Urinary bladder (tissue), 4 donors: ENCODE data around the gene MAT1A. TPM values are rescaled to one million over a fixed set of nuclear protein-coding genes. Genes with fewer than 3 reads are reported as not detected.

Experiments used
- DNase-seq: peaks from one replicate; pipeline ENCODE4 v3.0.0-alpha.2; 2015; ENCODE audit errors: extremely low spot score
- H3K27ac ChIP-seq: one replicate; pipeline ENCODE4 v1.5.1; 2013; ENCODE audit warnings: low read depth, mild to moderate bottlenecking, moderate library complexity
- H3K36me3 ChIP-seq: one replicate; pipeline ENCODE4 v1.6.1; 2013; ENCODE audit warnings: mild to moderate bottlenecking, moderate library complexity; ENCODE audit not compliant: insufficient read depth
- H3K4me1 ChIP-seq: one replicate; pipeline ENCODE4 v1.6.1; 2013; ENCODE audit warnings: mild to moderate bottlenecking, moderate library complexity; ENCODE audit not compliant: insufficient read depth
- H3K4me3 ChIP-seq: one replicate; pipeline ENCODE4 v1.5.1; 2013; ENCODE audit warnings: low read depth, low read length
- WGBS: extraction: QIAGEN DNeasy Blood & Tissue Kit; methylation state at CpG from one replicate; pipeline ENCODE4 v1.1.7; 2013; 5-methylcytosine and 5-hydroxymethylcytosine counted together
- polyA plus RNA-seq: library from polyadenylated mRNA; stranded (reverse); fragments of 200-250 nt; gene quantifications from one replicate; pipeline ENCODE4 v1.2.3, GENCODE V29; 2013
- total RNA-seq: library from RNA; depleted of rRNA; stranded (reverse); fragments of >200 nt; gene quantifications from one replicate; pipeline ENCODE4 v1.2.3, GENCODE V29; 2014
- donor health status: healthy with polysubstance abuse.
- donor health status: healthy.

MAT1A gene
- total and polyA plus RNA-seq, 2 donors, result 0.37 TPM; not detected in 1

GRCh38 chr10:80277567-80278250 is 11.7 kb downstream of the MAT1A start:
- H3K27ac ChIP-seq, result no peak overlapping the region

GRCh38 chr10:80277016-80277415 is 12.4 kb downstream of the MAT1A start:
- no peaks in the 10 kb centered on the region for H3K4me1 ChIP-seq
- H3K27ac ChIP-seq, result no peak overlapping the region
- WGBS, result 92% methylated on average over 4 of the region's 4 CpGs
- H3K36me3 ChIP-seq, result no peaks in the 10 kb centered on the region
- no peak for DNase-seq
- H3K4me3 ChIP-seq, result no peak overlapping the region

More at GRCh38 chr10:80277567-80278250, 11.7 kb downstream of the MAT1A start:
- H3K4me1 ChIP-seq, result no peaks in the 10 kb centered on the region
- WGBS, result 62% methylated on average over 12 of the region's 12 CpGs
- no peak for DNase-seq
- no peaks in the 10 kb centered on the region for H3K36me3 ChIP-seq
- no peak overlapping the region for H3K4me3 ChIP-seq

- H3K27ac ChIP-seq, result no peak overlapping the region
- H3K4me1 ChIP-seq, result no peaks in the 10 kb centered on the region
- no peak for DNase-seq
- WGBS, result 97% methylated on average over 16 of the region's 16 CpGs
- H3K4me3 ChIP-seq, result no peak overlapping the region
- H3K36me3 ChIP-seq, result no peaks in the 10 kb centered on the region
Measured at GRCh38 chr10:80276335-80276734, 13.1 kb downstream of the MAT1A start.

- no peak overlapping the region for H3K4me3 ChIP-seq
- no peak overlapping the region for H3K27ac ChIP-seq
- 84% methylated on average over 7 of the region's 7 CpGs for WGBS
- H3K4me1 ChIP-seq, result no peaks in the 10 kb centered on the region
- DNase-seq, result no peak
- H3K36me3 ChIP-seq, result no peaks in the 10 kb centered on the region
Measured at GRCh38 chr10:80275756-80276155, 13.7 kb downstream of the MAT1A start.

GRCh38 chr10:80275135-80275498 is 14.3 kb downstream of the MAT1A start:
- no peaks in the 10 kb centered on the region for H3K36me3 ChIP-seq
- H3K27ac ChIP-seq, result no peak overlapping the region
- no peaks in the 10 kb centered on the region for H3K4me1 ChIP-seq
- DNase-seq, result no peak
- WGBS, result 92% methylated on average over 3 of the region's 3 CpGs
- H3K4me3 ChIP-seq, result no peak overlapping the region

GRCh38 chr10:80274396-80275134 is 14.9 kb downstream of the MAT1A start:
- Histone ChIP-seq H3K36me3 (no peaks in the 10 kb centered on the region), H3K4me3 (no peak overlapping the region), H3K4me1 (no peaks in the 10 kb centered on the region), H3K27ac (no peak overlapping the region)
- WGBS, result 92% methylated on average over 18 of the region's 18 CpGs
- no peak for DNase-seq

- Histone ChIP-seq H3K36me3 (no peaks in the 10 kb centered on the region), H3K4me1 (no peaks in the 10 kb centered on the region)
Measured at GRCh38 chr10:80273523-80274170, 15.8 kb downstream of the MAT1A start.

GRCh38 chr10:80272793-80273522 is 16.5 kb downstream of the MAT1A start:
- no peaks in the 10 kb centered on the region for H3K36me3 ChIP-seq
- H3K4me1 ChIP-seq, result no peaks in the 10 kb centered on the region
- no peak for DNase-seq
- 73% methylated on average over 7 of the region's 7 CpGs for WGBS
- H3K4me3 ChIP-seq, result no peak overlapping the region
- H3K27ac ChIP-seq, result no peak overlapping the region

More at GRCh38 chr10:80273523-80274170, 15.8 kb downstream of the MAT1A start:
- 89% methylated on average over 14 of the region's 14 CpGs for WGBS
- DNase-seq, result no peak
- Histone ChIP-seq H3K4me3 (no peak overlapping the region), H3K27ac (no peak overlapping the region)

GRCh38 chr10:80271416-80271815 is 18.0 kb downstream of the MAT1A start:
- no peak overlapping the region for H3K4me3 ChIP-seq
- no peak for DNase-seq
- 71% methylated on average over 5 of the region's 5 CpGs for WGBS
- H3K27ac ChIP-seq, result no peak overlapping the region
- H3K4me1 ChIP-seq, result no peaks in the 10 kb centered on the region
- no peaks in the 10 kb centered on the region for H3K36me3 ChIP-seq

GRCh38 chr10:80270887-80271286 is 18.6 kb downstream of the MAT1A start:
- DNase-seq, result no peak
- no peaks in the 10 kb centered on the region for H3K36me3 ChIP-seq
- no peak overlapping the region for H3K27ac ChIP-seq
- WGBS, result 85% methylated on average over 7 of the region's 7 CpGs
- no peaks in the 10 kb centered on the region for H3K4me1 ChIP-seq
- no peak overlapping the region for H3K4me3 ChIP-seq

GRCh38 chr10:80268938-80269588 is 20.4 kb downstream of the MAT1A start:
- Histone ChIP-seq H3K27ac (no peak overlapping the region), H3K36me3 (no peaks in the 10 kb centered on the region), H3K4me1 (no peaks in the 10 kb centered on the region), H3K4me3 (no peak overlapping the region)
- WGBS, result 58% methylated on average over 4 of the region's 4 CpGs
- DNase-seq, result no peak

GRCh38 chr10:80268266-80268665 is 21.2 kb downstream of the MAT1A start:
- Histone ChIP-seq H3K36me3 (no peaks in the 10 kb centered on the region), H3K4me3 (no peak overlapping the region), H3K27ac (no peak overlapping the region), H3K4me1 (no peaks in the 10 kb centered on the region)
- WGBS, result 68% methylated on average over 2 of the region's 2 CpGs
- DNase-seq, result no peak

- H3K4me1 ChIP-seq, result no peaks in the 10 kb centered on the region
Measured at GRCh38 chr10:80266513-80266863, 23.0 kb downstream of the MAT1A start.

More at GRCh38 chr10:80266513-80266863, 23.0 kb downstream of the MAT1A start:
- Histone ChIP-seq H3K4me3 (no peak overlapping the region), H3K27ac (no peak overlapping the region), H3K36me3 (no peaks in the 10 kb centered on the region)
- no peak for DNase-seq
- WGBS, result 89% methylated on average over 4 of the region's 4 CpGs
